GM10266 (cell line): ENCODE data around the gene WASF1.

Experiments
- DNase-seq: peaks from one replicate; pipeline ENCODE4 v3.0.0; 2012; ENCODE audit errors: extremely low spot score
- TF ChIP-seq, protein P1 (sequence below): IDR thresholded peaks from 2 replicates; pipeline ENCODE4 v1.5.1; 2012; ENCODE audit warnings: mild to moderate bottlenecking, low read depth; ENCODE audit not compliant: control insufficient read depth, insufficient read depth; ENCODE audit errors: missing control alignments

Gene WASF1

GRCh38 chr6:110188791-110189190 is 9.3 kb upstream of the WASF1 start:
- TF ChIP-seq, protein P1, sequence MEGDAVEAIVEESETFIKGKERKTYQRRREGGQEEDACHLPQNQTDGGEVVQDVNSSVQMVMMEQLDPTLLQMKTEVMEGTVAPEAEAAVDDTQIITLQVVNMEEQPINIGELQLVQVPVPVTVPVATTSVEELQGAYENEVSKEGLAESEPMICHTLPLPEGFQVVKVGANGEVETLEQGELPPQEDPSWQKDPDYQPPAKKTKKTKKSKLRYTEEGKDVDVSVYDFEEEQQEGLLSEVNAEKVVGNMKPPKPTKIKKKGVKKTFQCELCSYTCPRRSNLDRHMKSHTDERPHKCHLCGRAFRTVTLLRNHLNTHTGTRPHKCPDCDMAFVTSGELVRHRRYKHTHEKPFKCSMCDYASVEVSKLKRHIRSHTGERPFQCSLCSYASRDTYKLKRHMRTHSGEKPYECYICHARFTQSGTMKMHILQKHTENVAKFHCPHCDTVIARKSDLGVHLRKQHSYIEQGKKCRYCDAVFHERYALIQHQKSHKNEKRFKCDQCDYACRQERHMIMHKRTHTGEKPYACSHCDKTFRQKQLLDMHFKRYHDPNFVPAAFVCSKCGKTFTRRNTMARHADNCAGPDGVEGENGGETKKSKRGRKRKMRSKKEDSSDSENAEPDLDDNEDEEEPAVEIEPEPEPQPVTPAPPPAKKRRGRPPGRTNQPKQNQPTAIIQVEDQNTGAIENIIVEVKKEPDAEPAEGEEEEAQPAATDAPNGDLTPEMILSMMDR, result no peak

DNA sequence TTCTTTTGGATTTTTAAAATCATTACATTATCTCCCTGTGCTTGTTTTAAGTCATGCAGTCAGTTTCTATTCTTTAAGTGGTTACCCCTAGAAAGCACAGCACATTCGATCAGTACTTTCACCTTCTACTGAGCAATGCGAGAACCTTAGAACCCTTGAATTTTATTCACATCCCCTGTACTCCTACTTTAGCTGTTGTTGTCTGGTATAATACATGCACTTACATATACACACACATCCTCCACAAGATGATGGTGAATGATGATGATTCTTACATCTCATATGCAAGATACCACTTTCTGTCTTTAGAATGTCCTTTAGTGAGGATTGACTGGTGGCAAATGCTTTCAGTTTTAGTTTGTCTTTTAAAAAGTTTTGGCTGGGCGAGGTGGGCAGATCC is 6.4 kb upstream of the WASF1 start:
- peak; percentile 24 for DNase-seq
- TF ChIP-seq, protein P1, result no peak

More at GRCh38 chr6:110188791-110189190, 9.3 kb upstream of the WASF1 start:
- DNase-seq, result no peak

DNA sequence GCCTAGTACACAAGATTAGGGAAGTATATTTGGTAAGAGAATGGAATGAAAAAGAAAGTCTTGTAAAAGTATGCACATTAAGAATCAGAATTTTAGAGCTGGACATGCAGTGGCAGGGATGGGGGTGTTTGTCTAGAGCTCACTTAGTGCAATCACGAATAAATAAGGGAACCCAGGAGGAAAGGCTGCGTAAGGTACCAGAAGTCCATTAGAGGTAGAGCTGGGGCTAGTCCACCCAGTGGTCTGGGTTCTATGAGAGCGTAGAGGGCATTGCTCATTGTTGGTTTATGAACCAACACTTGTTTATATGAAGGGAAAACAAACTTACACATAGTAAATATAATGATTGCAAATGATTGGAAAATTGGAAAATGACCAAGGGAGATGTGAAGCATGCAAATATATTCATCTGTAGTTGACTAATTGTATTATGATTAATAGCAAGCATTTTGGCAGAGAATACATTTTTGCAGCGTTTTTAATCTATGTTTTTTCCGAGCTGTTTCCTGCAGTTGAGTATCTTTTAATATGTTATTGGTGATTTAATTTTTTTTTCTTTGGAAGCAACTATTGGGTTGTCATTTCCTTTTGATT is 3.9 kb upstream of the WASF1 start:
- DNase-seq, result no peak
- TF ChIP-seq, protein P1, result no peak

DNA sequence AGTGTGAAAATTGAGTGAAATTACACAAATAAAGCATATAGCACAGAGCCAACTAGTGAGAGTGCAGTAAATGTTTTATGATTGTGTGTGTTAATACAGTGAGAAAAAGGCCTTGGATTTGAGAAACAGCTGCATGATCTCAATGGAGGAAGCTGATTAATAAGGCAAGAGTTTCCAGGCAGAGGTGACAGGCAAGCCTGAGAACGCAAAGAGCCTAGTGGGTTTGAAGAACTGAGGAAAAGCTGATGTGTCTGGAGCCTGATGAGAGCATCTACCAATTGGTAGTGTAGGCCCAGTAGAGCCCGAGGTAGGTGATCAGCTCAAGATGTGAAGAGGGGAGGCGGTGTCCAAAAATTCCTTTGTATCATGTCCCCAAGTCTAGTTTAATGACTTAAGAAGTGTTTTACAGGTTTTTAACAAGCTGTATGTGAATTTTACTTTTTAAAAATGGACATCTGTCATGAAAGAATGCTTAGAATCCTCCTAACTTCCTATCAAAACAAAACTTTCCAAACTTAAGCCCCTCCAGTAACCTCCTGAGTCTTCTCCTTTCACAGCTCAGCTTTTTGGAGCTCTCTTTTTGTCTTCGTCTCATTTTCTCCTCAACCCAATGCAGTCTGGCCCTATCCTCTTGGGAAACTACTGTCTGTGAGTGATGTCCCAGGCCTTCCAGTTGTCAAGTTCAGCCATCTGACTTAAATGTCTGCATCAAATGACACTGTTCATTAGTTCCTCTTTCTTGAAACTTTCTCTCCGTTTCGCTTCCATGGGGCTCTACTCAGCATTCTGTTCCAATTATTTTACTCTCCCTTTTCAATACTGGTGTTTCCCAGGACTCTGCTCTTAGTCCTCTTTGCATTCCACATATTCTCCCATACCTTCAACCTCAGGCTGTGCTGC is 1.9 kb upstream of the WASF1 start:
- peak; percentile 20 for DNase-seq
- TF ChIP-seq, protein P1, result no peak

DNA sequence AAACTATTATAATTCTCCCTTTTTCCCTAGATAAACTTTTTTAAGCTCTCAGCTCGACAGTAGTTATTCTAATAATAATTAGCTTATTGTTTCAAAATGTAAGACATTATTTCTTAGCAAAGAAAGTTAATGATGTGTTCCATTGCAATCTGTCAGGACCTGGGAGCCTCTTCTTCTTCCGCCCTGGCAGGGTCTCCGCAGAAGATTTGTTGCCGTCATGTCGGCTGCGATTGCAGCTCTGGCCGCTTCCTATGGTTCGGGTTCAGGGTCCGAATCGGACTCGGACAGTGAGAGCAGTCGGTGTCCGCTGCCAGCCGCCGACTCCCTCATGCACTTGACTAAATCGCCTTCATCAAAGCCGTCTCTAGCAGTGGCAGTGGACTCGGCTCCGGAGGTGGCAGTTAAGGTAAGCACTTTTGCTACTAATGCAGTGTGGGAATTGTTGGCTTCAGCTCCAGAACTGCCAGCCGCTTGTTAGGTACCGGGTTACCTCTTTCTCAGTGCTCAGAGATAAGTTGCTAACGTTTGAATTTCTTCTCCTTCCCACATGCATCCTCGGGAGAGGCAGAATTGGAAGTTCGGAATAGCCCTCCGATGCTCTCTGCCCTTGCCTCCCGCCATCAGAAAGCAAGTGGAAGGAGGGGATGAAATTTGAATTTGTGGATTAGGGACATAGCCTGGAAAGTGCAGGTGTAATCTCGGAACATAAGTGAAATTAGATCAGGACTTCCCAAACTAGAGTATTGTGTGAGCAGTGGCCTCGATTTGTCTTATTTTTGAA is 948 bp upstream of the WASF1 start, which contains the start of gene CDC40:
Gene CDC40, plus strand, starts transcription at position 200 of the 781 bp plus-strand sequence. Its CDS starts 18 bp downstream, at position 218.
- peak; percentile 66 for DNase-seq

GRCh38 chr6:110178626-110179405 is 654 bp downstream of the WASF1 start:
- TF ChIP-seq, protein P1, result peak; percentile 80
- DNase-seq, result peak; percentile 50

More for the DNA sequence above, 948 bp upstream of the WASF1 start, which contains the start of gene CDC40:
- TF ChIP-seq, protein P1, result no peak
